OCI-M2 (cell line): ENCODE data around the gene OSBPL2.

Experiments
- DNase-seq: peaks from one replicate; lab custom pipeline; 2025; ENCODE audit not compliant: unreplicated experiment; lab: John Stamatoyannopoulos, UW

Gene OSBPL2

GRCh38 chr20:62234339-62234738 lies 4.0 kb upstream of the OSBPL2 start:
- DNase-seq: no peak

- DNase-seq: no peak
Measured at GRCh38 chr20:62235001-62235776, 3.1 kb upstream of the OSBPL2 start.

- no peak for DNase-seq
Measured at GRCh38 chr20:62235777-62236157, 2.6 kb upstream of the OSBPL2 start.

- DNase-seq: no peak
Measured at GRCh38 chr20:62236200-62236599, 2.1 kb upstream of the OSBPL2 start.

- DNase-seq: no peak
Measured at GRCh38 chr20:62236766-62237513, 1.4 kb upstream of the OSBPL2 start.

- no peak for DNase-seq
Measured at GRCh38 chr20:62237514-62237800, 864 bp upstream of the OSBPL2 start.

GRCh38 chr20:62238569-62239277 lies 402 bp downstream of the OSBPL2 start:
- no peak for DNase-seq

- no peak for DNase-seq
Measured at GRCh38 chr20:62239278-62239879, 1.1 kb downstream of the OSBPL2 start.

GRCh38 chr20:62240020-62240685 lies 1.8 kb downstream of the OSBPL2 start:
- no peak for DNase-seq

GRCh38 chr20:62241506-62241905 lies 3.2 kb downstream of the OSBPL2 start:
- DNase-seq: no peak

- no peak for DNase-seq
Measured at GRCh38 chr20:62242176-62242575, 3.9 kb downstream of the OSBPL2 start.

GRCh38 chr20:62243106-62243505 lies 4.8 kb downstream of the OSBPL2 start:
- no peak for DNase-seq

- DNase-seq: no peak
Measured at GRCh38 chr20:62243906-62244515, 5.7 kb downstream of the OSBPL2 start.

- no peak for DNase-seq
Measured at GRCh38 chr20:62244644-62245108, 6.4 kb downstream of the OSBPL2 start.

GRCh38 chr20:62245911-62246280 lies 7.6 kb downstream of the OSBPL2 start:
- DNase-seq: no peak

- no peak for DNase-seq
Measured at GRCh38 chr20:62246431-62246830, 8.1 kb downstream of the OSBPL2 start.

GRCh38 chr20:62246872-62247652 lies 8.7 kb downstream of the OSBPL2 start:
- DNase-seq: no peak

GRCh38 chr20:62248890-62249560 lies 10.7 kb downstream of the OSBPL2 start:
- DNase-seq: no peak

GRCh38 chr20:62252342-62252966 lies 14.1 kb downstream of the OSBPL2 start:
- no peak for DNase-seq
